Right ventricle myocardium superior (tissue), 1 donor: ENCODE measurements around the gene CDK6. TPM values are rescaled to one million over a fixed set of nuclear protein-coding genes. Genes with fewer than 3 reads are reported as not detected.

Source experiments
- ATAC-seq: fragments of 200-7000 bp; cut with Tn5 transposase; one replicate; pipeline ENCODE4 v1.9.1; 2020; ENCODE audit warnings: mild to moderate bottlenecking; ENCODE audit not compliant: poor library complexity
- DNase-seq: peaks from one replicate; pipeline ENCODE4 v3.0.0-alpha.2; 2020
- intact Hi-C: fragments of 100-400 bp; cut with DNase I; formaldehyde crosslinking; loops from one replicate; pipeline ENCODE4 v1.11.2; 2022
- total RNA-seq: library from RNA; stranded (reverse); fragmentation: NEBNext Ultra II Directional; extraction: Animal tissue kit (Norgen Biotek cat#: 25700); gene quantifications from one replicate; pipeline ENCODE4 v1.2.1, GENCODE V29; 2021
- donor health status: DM: no; HTN: yes; CAD: no; lungs with severe emphysema.

The CDK6 gene
- total RNA-seq, 1 donor from 2014 or later = 22.3 TPM

DNA sequence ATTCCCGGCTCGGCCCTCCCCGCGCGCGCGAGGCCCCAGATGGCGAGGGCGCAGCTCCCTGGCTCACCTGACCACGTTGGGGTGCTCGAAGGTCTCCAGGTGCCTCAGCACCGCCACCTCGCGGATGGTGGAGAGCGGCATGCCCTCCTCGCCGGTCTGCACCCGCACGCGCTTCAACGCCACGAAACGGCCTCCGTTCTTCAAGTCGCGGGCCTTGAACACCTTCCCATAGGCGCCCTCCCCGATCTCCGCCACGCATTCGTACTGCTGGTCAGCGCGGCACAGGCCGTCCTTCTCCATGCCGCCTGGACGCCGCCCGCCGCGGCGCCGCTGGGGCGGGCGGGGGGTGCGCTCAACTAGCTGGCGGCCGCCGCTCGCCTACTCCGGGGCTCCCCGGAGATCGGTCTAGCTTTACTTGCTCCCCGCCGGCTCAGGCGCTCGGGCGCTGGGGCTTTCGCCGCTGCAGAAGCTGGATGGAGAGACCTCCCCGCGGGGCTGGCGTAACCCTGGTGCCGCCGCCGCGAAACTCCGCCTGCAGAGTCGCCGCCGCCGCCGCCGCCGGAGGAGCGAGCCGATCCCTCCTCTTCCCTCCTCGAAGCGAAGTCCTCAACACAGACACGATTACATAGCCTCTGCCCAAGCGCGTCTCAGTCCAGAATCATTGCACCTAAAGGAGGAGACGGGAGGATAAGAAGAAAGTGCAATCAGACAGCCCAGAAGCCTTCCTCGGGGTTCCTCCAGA is 3.2 kb downstream of the CDK6 start:
- DNase-seq (peak; percentile 91), ATAC-seq (peak; percentile 84)
- intact Hi-C loops = loop anchor here (2.0 to 5.0 kb wide), 2 partner anchors 140 to 211 kb away; no protein-coding TSS in a partner anchor

DNA sequence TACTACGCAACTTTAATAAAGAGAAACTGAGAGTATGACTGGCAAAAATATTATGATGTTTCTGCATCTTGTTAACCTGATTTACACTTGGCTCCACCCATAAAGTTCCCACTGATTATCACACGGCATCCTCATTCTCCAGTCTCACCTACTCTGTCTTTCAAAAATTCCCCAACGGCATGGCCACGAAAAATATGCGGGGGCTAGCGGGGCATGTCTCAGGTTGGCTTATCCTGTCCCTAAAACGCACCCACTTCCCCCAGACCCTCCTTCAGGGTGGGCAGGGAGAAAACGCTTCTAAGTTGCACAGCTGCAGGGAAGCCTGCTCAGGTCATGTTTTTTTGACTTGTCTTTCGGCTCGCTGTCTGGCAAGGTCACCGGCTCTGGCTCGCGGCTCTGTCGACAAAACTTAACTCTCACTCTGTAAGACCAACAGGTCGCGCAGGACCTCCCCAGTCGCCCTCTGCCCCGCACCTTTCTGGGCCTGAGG is 3.8 kb downstream of the CDK6 start:
- ATAC-seq (no peak), DNase-seq (no peak)
- intact Hi-C loops = loop anchor here (2.0 to 5.0 kb wide), 2 partner anchors 140 to 210 kb away; no protein-coding TSS in a partner anchor

DNA sequence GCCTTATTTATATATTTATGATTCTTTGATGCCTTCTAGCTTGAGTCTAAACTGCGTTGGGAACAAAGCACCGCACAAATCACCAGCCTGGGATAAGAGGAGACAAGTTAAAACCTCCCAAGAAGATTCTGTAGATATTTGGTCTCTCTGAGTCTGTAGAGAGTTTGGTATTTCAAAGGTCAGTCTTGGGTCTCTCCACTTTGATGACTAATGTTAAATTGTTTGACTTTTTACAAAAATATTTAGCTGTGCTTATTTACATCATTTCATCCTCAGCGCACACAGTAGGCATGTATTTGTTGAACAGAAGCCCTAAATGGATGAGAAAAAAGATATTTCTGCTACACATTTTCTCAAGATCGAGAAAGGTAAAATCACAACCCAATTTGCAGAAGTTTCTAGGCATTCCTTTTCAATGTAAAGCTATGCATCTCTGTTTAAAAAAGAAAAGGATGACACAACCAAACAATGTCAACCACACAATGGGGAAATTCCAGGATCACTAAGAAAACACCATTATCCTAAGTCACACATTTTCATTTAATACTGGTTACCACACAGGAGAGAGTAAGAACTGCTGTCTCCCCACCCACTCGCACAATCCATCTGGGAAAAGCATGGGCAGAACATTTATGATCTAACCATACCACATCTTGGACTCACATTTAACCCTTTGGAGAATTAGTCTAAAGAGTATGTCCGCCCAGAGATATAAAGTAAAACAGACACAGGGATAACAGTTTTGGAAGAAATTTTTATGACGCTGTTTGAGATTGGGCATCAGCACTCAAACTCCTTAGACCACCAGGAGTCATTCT is 4.4 kb downstream of the CDK6 start:
- no peak for ATAC-seq
- intact Hi-C loops = loop anchor here (2.0 to 5.0 kb wide), 2 partner anchors 139 to 210 kb away; no protein-coding TSS in a partner anchor
- no peak for DNase-seq

- DNase-seq (no peak), ATAC-seq (no peak)
- intact Hi-C loops = loop anchor here (5.0 kb wide), 1 partner anchor 208 kb away; no protein-coding TSS in a partner anchor
These were observed 5.8 kb downstream of the CDK6 start for GRCh38 chr7:92830532-92831110.

DNA sequence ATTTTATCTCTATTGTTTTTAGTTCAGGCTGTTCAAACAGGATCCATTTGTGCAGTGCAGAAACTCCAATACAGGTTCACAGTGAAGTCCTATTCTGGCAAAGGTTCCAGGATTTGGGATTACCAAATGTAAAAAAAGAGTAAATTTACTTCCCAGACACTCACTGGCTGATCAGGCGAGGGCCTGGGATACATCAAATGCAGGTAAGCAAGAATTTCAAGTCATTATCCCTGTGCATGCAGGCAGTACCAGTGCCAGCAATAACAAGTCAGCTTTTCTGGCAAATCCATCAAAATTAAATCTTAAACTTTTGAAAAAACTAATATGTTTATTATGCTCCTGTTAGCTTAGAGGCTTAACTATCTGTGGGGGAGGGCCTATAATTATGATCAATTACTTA is 6.3 kb downstream of the CDK6 start:
- no peak for ATAC-seq
- intact Hi-C loops = loop anchor here (5.0 kb wide), 1 partner anchor 208 kb away; no protein-coding TSS in a partner anchor

GRCh38 chr7:92827464-92828120 is 8.8 kb downstream of the CDK6 start:
- DNase-seq = no peak
- peak; percentile 52 for ATAC-seq
- intact Hi-C loops = no loop called here

More for the DNA sequence above, 6.3 kb downstream of the CDK6 start:
- no peak for DNase-seq

DNA sequence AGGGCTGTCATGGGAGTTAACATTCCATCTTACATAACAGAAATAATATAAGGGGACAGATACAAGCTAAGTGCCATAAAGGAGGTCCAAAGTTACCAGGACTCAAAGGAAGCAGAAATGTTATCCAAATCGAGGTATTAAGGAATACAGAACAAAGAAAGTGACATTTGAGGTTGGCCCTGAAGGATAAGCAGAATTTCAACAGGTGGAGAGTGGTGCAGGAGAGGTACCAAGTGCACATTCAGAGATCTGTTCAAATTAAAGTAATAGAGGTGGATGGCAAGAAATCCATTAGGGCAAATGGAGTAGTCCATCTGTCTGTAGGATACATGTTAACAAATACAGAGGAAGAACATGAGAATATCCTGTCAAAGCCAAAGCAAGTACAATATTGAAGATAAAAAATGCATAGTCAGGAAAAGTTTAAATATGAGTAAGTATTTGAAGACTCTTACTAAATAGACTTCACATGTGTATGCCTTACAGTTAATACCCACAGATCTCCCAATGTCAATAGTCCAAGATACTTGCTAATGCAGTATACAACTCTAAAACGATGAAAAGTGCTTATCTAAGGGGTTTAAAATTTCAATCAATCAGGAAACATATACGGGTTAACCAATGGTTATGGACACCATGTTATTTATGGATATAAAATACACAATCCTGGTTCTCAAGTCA is 10.0 kb downstream of the CDK6 start:
- intact Hi-C loops = no loop called here
- DNase-seq (no peak), ATAC-seq (no peak)

- no peak for ATAC-seq
- intact Hi-C loops = no loop called here
- DNase-seq = no peak
These were observed 11.4 kb downstream of the CDK6 start for GRCh38 chr7:92824901-92825480.

- DNase-seq = no peak
- no peak for ATAC-seq
- intact Hi-C loops = no loop called here
These were observed 11.9 kb downstream of the CDK6 start for GRCh38 chr7:92824450-92824849.

DNA sequence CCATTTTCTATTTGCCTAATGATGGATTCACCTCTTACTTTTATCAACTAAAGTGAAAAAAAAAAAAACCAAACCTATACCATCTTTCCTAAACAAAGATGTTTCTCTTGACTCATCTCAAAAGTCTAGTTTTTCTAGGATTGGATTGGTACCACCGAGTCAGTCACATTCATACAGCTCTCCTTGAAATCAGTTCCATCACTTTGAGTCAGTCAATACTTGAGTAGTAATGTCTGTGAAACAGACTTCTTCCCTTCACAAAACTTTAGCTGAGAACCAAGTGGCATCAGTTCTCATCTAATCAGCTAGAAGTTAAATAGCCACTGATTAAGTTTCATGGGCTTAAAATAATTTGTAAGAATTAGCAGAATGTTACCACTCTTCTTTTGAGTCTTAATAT is 13.3 kb downstream of the CDK6 start:
- DNase-seq (no peak), ATAC-seq (no peak)
- intact Hi-C loops = no loop called here

GRCh38 chr7:92820191-92820590 is 16.2 kb downstream of the CDK6 start:
- no peak for DNase-seq
- intact Hi-C loops = no loop called here
- ATAC-seq = no peak

GRCh38 chr7:92817398-92817797 is 19.0 kb downstream of the CDK6 start:
- intact Hi-C loops = no loop called here
- ATAC-seq (no peak), DNase-seq (no peak)

DNA sequence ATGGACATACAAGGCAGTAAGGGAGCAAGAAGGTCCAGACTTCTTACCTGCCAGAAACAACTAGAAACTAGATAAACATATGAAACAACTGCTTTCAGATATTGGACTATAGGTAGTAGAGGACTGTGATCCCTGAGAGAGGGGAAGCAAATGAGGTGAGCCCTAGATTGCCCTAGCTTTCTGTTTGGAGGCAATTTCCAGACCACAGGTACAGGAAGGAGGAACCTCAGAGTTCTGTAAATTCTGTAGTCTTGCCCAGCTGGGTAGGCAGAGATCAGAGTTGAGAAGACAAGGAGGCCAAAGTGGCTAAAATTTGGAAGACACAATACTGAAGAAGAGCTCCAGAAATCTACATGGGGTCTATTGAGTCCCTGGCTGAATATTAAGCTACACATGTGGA is 21.0 kb downstream of the CDK6 start:
- no peak for ATAC-seq
- intact Hi-C loops = no loop called here
- no peak for DNase-seq

GRCh38 chr7:92813390-92814024 is 22.9 kb downstream of the CDK6 start:
- ATAC-seq (no peak), DNase-seq (no peak)
- intact Hi-C loops = no loop called here

DNA sequence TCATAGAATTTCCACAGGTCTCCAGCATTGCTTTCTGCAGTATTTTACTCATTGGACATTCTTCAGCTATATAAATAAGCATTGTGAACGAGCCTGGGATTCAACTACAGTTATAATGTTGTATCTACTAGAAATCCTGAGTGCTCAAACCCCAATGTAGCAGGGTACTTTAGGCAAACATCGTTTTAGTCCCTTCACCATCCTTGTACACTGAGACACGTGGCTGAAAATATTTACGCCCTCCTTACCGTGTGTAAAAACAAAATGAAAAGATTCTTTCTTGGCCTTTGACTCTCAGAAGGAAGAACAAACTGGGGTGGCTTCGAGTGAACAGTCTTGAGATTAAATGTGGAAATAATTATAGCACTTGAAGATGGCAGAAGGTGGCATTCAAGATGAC is 25.2 kb downstream of the CDK6 start:
- intact Hi-C loops = no loop called here
- ATAC-seq = no peak
- DNase-seq = no peak

GRCh38 chr7:92809760-92810573 is 26.4 kb downstream of the CDK6 start:
- ATAC-seq (peak; percentile 90), DNase-seq (peak; percentile 44)
- intact Hi-C loops = no loop called here

DNA sequence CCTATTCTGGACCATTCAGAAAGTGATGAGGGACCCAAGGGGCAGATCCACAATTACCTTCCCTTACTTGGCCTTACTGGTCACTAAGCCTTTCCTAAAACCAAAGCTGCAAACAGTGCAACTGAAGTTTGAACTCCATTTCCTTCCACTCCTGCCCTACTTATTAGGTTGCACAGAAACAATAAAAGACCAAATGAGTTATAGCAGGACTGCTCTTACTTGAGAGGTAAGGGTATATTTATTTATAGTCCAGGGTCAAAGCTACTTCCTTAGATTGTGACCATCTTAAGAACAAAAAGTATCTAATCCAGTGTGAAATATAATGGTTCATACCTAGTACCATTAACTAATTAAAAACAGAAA is 27.0 kb downstream of the CDK6 start:
- DNase-seq (no peak), ATAC-seq (peak; percentile 44)
- intact Hi-C loops = no loop called here
